ENCODE data around the gene URB2.

URB2 gene

DNA sequence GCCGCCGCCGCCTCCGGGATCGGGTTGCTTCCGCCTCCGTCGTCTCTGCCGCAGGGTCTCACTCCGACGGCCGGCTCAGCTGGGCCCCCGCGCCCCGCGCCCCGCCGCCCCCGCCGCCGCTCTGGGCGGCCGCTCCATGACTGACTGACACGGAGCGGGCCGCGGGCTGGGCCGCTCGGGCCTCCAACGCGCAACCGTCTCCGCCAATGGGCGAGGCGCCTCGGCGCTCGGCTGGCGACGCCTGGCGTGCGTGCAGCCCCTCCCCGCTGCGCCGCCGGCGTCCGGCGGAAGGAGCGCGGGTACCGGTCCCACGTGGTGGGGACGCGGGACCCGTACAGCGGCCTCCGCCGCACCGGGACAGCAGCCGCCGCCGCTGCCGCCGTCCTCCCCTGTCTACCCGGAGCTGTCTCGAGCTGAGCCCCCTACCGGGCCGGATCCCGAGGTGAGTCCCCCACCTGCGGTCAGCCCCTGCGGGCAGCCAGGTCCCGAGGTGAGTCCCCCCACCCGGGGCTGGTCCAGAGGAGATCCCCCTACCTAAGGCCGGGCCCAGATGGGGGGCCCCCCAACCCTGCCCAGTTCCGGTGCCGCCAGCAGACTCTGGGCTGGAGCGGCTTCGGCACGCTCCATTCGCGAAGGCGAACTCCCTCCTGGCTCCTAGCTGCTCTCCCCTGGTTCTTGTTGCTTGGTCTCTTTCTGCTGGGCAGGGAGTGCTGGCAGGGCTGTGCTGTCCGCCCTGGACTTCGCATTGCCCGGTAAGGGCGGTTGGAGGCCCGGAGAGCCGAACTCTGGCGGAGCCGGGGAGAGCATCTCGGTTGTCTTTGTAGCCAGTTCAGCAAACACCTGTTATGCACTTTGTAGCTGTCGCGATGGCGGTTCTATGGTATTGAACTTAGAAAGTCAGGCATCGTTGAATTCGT is at the start of gene URB2, which contains the start of gene TAF5L (continued):
- TF ChIP-seq, protein P1, sequence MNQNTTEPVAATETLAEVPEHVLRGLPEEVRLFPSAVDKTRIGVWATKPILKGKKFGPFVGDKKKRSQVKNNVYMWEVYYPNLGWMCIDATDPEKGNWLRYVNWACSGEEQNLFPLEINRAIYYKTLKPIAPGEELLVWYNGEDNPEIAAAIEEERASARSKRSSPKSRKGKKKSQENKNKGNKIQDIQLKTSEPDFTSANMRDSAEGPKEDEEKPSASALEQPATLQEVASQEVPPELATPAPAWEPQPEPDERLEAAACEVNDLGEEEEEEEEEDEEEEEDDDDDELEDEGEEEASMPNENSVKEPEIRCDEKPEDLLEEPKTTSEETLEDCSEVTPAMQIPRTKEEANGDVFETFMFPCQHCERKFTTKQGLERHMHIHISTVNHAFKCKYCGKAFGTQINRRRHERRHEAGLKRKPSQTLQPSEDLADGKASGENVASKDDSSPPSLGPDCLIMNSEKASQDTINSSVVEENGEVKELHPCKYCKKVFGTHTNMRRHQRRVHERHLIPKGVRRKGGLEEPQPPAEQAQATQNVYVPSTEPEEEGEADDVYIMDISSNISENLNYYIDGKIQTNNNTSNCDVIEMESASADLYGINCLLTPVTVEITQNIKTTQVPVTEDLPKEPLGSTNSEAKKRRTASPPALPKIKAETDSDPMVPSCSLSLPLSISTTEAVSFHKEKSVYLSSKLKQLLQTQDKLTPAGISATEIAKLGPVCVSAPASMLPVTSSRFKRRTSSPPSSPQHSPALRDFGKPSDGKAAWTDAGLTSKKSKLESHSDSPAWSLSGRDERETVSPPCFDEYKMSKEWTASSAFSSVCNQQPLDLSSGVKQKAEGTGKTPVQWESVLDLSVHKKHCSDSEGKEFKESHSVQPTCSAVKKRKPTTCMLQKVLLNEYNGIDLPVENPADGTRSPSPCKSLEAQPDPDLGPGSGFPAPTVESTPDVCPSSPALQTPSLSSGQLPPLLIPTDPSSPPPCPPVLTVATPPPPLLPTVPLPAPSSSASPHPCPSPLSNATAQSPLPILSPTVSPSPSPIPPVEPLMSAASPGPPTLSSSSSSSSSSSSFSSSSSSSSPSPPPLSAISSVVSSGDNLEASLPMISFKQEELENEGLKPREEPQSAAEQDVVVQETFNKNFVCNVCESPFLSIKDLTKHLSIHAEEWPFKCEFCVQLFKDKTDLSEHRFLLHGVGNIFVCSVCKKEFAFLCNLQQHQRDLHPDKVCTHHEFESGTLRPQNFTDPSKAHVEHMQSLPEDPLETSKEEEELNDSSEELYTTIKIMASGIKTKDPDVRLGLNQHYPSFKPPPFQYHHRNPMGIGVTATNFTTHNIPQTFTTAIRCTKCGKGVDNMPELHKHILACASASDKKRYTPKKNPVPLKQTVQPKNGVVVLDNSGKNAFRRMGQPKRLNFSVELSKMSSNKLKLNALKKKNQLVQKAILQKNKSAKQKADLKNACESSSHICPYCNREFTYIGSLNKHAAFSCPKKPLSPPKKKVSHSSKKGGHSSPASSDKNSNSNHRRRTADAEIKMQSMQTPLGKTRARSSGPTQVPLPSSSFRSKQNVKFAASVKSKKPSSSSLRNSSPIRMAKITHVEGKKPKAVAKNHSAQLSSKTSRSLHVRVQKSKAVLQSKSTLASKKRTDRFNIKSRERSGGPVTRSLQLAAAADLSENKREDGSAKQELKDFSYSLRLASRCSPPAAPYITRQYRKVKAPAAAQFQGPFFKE (tag by site-specific recombination; IDR thresholded peaks at IDR 0.05; ENCODE audit: borderline replicate concordance) = no peak
- TF ChIP-seq ZNF626 (tag by site-specific recombination; IDR thresholded peaks at IDR 0.05) (peak; percentile 62; the same call in 1 of the 2 replicates), ZNF510 (tag by site-specific recombination; IDR thresholded peaks at IDR 0.05; ENCODE audit: insufficient replicate concordance) (no peak), ZNF830 (tag by site-specific recombination; IDR thresholded peaks at IDR 0.05; ENCODE audit: low read depth) (no peak), SP3 (tag by site-specific recombination; IDR thresholded peaks at IDR 0.05) (peak; percentile 41; the same call in 1 of the 2 replicates), ZNF112 (tag by site-specific recombination; IDR thresholded peaks at IDR 0.05) (no peak), EGR2 (tag by site-specific recombination; IDR thresholded peaks at IDR 0.05; ENCODE audit: low read depth) (no peak), SCRT2 (tag by site-specific recombination; IDR thresholded peaks at IDR 0.05) (peak; percentile 98), MEIS1 (CRISPR knock-in tag; IDR thresholded peaks at IDR 0.05; ENCODE audit: borderline replicate concordance) (peak; percentile 14; the same call in 1 of the 2 replicates), ZBTB20 (tag by site-specific recombination; IDR thresholded peaks at IDR 0.05) (peak; percentile 96), RBAK (tag by site-specific recombination; IDR thresholded peaks at IDR 0.05) (no peak), ZNF19 (tag by site-specific recombination; IDR thresholded peaks at IDR 0.05; ENCODE audit: low read depth) (no peak), ZNF561 (tag by site-specific recombination; IDR thresholded peaks at IDR 0.05; ENCODE audit: borderline replicate concordance) (peak; percentile 95; the same call in 1 of the 2 replicates), MZF1 (tag by site-specific recombination; IDR thresholded peaks at IDR 0.05; ENCODE audit: borderline replicate concordance) (peak; percentile 94), GLI4 (tag by site-specific recombination; IDR thresholded peaks at IDR 0.05) (no peak), KLF16 (tag by site-specific recombination; IDR thresholded peaks at IDR 0.05) (peak; percentile 96), ZNF660 (tag by site-specific recombination; IDR thresholded peaks at IDR 0.05) (peak; percentile 93), ZNF416 (tag by site-specific recombination; IDR thresholded peaks at IDR 0.05) (no peak), ZNF776 (tag by site-specific recombination; IDR thresholded peaks at IDR 0.05; ENCODE audit: borderline replicate concordance) (no peak), TCF7L2 (IDR thresholded peaks at IDR 0.05; ENCODE audit: borderline replicate concordance, low read depth, low read length) (no peak), ZBTB7A (tag by site-specific recombination; IDR thresholded peaks at IDR 0.05; ENCODE audit: low read depth) (peak; percentile 87), YY2 (tag by site-specific recombination; IDR thresholded peaks at IDR 0.05) (no peak), ZXDB (tag by site-specific recombination; IDR thresholded peaks at IDR 0.05) (peak; percentile 94)
- TF ChIP-seq, protein P2, sequence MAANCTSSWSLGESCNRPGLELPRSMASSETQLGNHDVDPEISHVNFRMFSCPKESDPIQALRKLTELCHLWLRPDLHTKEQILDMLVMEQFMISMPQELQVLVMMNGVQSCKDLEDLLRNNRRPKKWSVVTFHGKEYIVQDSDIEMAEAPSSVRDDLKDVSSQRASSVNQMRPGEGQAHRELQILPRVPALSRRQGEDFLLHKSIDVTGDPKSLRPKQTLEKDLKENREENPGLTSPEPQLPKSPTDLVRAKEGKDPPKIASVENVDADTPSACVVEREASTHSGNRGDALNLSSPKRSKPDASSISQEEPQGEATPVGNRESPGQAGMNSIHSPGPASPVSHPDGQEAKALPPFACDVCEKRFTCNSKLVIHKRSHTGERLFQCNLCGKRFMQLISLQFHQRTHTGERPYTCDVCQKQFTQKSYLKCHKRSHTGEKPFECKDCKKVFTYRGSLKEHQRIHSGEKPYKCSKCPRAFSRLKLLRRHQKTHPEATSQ (tag by site-specific recombination; IDR thresholded peaks at IDR 0.05) = peak; percentile 86; the same call in 1 of the 2 replicates
- TF ChIP-seq, protein P3, sequence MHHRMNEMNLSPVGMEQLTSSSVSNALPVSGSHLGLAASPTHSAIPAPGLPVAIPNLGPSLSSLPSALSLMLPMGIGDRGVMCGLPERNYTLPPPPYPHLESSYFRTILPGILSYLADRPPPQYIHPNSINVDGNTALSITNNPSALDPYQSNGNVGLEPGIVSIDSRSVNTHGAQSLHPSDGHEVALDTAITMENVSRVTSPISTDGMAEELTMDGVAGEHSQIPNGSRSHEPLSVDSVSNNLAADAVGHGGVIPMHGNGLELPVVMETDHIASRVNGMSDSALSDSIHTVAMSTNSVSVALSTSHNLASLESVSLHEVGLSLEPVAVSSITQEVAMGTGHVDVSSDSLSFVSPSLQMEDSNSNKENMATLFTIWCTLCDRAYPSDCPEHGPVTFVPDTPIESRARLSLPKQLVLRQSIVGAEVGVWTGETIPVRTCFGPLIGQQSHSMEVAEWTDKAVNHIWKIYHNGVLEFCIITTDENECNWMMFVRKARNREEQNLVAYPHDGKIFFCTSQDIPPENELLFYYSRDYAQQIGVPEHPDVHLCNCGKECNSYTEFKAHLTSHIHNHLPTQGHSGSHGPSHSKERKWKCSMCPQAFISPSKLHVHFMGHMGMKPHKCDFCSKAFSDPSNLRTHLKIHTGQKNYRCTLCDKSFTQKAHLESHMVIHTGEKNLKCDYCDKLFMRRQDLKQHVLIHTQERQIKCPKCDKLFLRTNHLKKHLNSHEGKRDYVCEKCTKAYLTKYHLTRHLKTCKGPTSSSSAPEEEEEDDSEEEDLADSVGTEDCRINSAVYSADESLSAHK (tag by site-specific recombination; IDR thresholded peaks at IDR 0.05) = no peak
- TF ChIP-seq, protein P4, sequence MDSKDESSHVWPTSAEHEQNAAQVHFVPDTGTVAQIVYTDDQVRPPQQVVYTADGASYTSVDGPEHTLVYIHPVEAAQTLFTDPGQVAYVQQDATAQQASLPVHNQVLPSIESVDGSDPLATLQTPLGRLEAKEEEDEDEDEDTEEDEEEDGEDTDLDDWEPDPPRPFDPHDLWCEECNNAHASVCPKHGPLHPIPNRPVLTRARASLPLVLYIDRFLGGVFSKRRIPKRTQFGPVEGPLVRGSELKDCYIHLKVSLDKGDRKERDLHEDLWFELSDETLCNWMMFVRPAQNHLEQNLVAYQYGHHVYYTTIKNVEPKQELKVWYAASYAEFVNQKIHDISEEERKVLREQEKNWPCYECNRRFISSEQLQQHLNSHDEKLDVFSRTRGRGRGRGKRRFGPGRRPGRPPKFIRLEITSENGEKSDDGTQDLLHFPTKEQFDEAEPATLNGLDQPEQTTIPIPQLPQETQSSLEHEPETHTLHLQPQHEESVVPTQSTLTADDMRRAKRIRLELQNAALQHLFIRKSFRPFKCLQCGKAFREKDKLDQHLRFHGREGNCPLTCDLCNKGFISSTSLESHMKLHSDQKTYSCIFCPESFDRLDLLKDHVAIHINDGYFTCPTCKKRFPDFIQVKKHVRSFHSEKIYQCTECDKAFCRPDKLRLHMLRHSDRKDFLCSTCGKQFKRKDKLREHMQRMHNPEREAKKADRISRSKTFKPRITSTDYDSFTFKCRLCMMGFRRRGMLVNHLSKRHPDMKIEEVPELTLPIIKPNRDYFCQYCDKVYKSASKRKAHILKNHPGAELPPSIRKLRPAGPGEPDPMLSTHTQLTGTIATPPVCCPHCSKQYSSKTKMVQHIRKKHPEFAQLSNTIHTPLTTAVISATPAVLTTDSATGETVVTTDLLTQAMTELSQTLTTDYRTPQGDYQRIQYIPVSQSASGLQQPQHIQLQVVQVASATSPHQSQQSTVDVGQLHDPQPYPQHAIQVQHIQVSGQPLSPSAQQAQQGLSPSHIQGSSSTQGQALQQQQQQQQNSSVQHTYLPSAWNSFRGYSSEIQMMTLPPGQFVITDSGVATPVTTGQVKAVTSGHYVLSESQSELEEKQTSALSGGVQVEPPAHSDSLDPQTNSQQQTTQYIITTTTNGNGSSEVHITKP (tag by site-specific recombination; IDR thresholded peaks at IDR 0.05) = peak; percentile 91
